Psoas muscle (tissue), 8 donors: ENCODE results near the gene KLHL29. TPM values are rescaled to one million over a fixed set of nuclear protein-coding genes. Genes with fewer than 3 reads are reported as not detected.

Experiments
- ATAC-seq, 4 donors: fragments of 200-7000 bp; cut with Tn5 transposase; one replicate each; pipeline ENCODE4 v1.9.1; 2020; ENCODE audit warnings: moderate library complexity in 3 of 4, mild to moderate bottlenecking in 2 of 4
- DNase-seq, 2 donors: peaks; one replicate each; pipeline ENCODE4 v3.0.0-alpha.2; 2020
- H3K27ac ChIP-seq: fragments of 200-600 bp; one replicate; pipeline ENCODE4 v1.8.0; 2022
- H3K27me3 ChIP-seq, 3 donors: fragments of 200-600 bp in 1 of 3; one replicate each; pipeline versions ENCODE4 v1.6.1 to v1.8.0; 2013 to 2022; ENCODE audit warnings: low read length in 2 of 3, mild to moderate bottlenecking in 2 of 3, moderate library complexity in 1 of 3; ENCODE audit not compliant: insufficient read depth in 3 of 3
- H3K36me3 ChIP-seq, 2 donors: fragments of 200-600 bp in 1 of 2; one replicate each; pipeline versions ENCODE4 v1.6.1 to v1.8.0; 2013 to 2022; ENCODE audit warnings: low read depth in 1 of 2, mild to moderate bottlenecking in 1 of 2, moderate library complexity in 1 of 2; ENCODE audit not compliant: insufficient read depth in 1 of 2
- H3K4me1 ChIP-seq: fragments of 200-600 bp; one replicate; pipeline ENCODE4 v1.8.0; 2022
- H3K4me3 ChIP-seq: fragments of 200-600 bp; one replicate; pipeline ENCODE4 v1.8.0; 2022; ENCODE audit warnings: mild to moderate bottlenecking
- H3K9me3 ChIP-seq: fragments of 200-600 bp; one replicate; pipeline ENCODE4 v1.8.0; 2022
- CTCF ChIP-seq: fragments of 200-600 bp; IDR thresholded peaks from one replicate; pipeline ENCODE4 v1.8.0; 2022; ENCODE audit warnings: antibody characterized with exemption
- WGBS, 3 donors: extraction: QIAGEN DNeasy Blood & Tissue Kit; methylation state at CpG; one replicate each; pipeline versions ENCODE4 v1.1.6 to v1.1.7; 2013; 5-methylcytosine and 5-hydroxymethylcytosine counted together
- intact Hi-C, 2 donors: fragments of 100-400 bp; cut with DNase I; formaldehyde crosslinking; loops; one replicate each; pipeline versions ENCODE4 v1.11.0 to v1.14.2; 2022
- polyA plus RNA-seq, 3 donors: library from polyadenylated mRNA; stranded (reverse); fragments of 200-250 nt; gene quantifications; one replicate each; pipeline ENCODE4 v1.2.3, GENCODE V29; 2013
- total RNA-seq, 4 donors: library from RNA; stranded (reverse); fragmentation: NEBNext Ultra II Directional in 2 of 4; extraction: Animal tissue kit (Norgen Biotek cat#: 25700) in 2 of 4; gene quantifications; one replicate each; pipeline versions ENCODE4 v1.2.1 to v1.2.4, GENCODE V29; 2021 to 2023
- donor health status: healthy with polysubstance abuse.
- donor health status: DM: no; HTN: no; CAD: no; lungs with moderate emphysema.
- donor health status: Bipolar disorder and iron deficiency.
- donor health status: healthy.
- donor health status: DM: yes; HTN: yes; CAD: no.
- donor health status: DM: no; HTN: no; CAD: no.
- donor health status: DM: no; HTN: no; CAD: no.
- donor health status: DM: yes; HTN: yes; CAD: no.

Gene KLHL29
- total and polyA plus RNA-seq, 7 donors, result 4.4 to 14.1 (median 6.8) TPM

GRCh38 chr2:23630961-23631360 is 246.0 kb downstream of the KLHL29 start:
- intact Hi-C loops, result no loop called here
- WGBS, 3 donors, result 82 to 91% (median 88%) methylated on average over 7 of the region's 7 CpGs

DNA sequence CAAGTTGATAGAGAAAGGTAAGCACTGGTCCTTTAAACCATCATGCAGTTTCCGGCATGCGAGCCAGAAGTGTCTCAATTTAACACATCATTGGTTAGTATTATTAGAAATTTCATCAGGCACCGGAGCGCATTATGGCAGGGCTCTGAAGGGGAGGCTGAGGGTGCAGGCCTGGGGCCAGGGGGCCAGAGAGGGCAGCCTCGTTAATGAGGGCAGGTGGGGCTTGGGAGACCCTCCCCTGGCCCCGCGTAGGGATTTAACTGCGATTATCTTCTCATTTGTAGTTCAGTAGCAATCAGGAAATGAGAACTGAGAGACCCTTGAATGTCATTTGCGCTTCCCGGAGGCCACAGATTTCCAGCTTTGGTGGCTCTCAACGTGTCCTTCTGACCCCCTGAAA is 246.4 kb downstream of the KLHL29 start:
- intact Hi-C loops, result no loop called here
- Histone ChIP-seq H3K4me1 (no peaks in the 10 kb centered on the region), H3K4me3 (no peak overlapping the region), H3K27me3 (no peaks in the 10 kb centered on the region), H3K9me3 (no peaks in the 10 kb centered on the region), H3K27ac (no peak overlapping the region), H3K36me3 (no peaks in the 10 kb centered on the region)
- no peak for TF ChIP-seq CTCF
- no peak for DNase-seq
- no peak for ATAC-seq
- WGBS, 3 donors, result 65 to 80% (median 79%) methylated on average over 11 of the region's 11 CpGs

More at GRCh38 chr2:23630961-23631360, 246.0 kb downstream of the KLHL29 start:
- no peak overlapping the region for H3K27ac ChIP-seq
- H3K4me1 ChIP-seq, result no peaks in the 10 kb centered on the region
- H3K36me3 ChIP-seq, result no peaks in the 10 kb centered on the region
- H3K9me3 ChIP-seq, result no peaks in the 10 kb centered on the region
- peak in 1 of 4 donors; percentile 15 for ATAC-seq
- no peak overlapping the region for H3K4me3 ChIP-seq
- H3K27me3 ChIP-seq, result no peaks in the 10 kb centered on the region
- TF ChIP-seq CTCF, result no peak
- peak in 1 of 2 donors; percentile 34 for DNase-seq

DNA sequence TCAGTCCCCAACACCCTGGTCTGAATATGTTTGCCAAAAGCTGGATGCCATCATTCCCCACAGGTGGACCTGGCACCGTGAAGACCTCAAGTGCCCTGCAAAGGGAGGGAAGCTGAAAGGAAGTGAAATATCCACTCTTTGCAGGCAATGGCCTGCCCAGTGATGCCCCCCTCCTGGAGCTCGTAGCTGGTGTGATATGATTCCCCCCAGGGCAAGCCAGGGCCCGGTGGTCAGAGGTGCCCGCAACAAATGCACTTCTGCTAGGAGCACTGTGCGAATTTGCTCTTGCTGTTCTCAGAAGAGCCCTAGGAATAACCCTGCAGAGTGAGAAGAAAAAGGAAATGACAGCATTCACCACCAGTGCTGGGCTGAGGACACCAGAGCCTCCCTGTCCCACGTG is 247.4 kb downstream of the KLHL29 start:
- H3K9me3 ChIP-seq, result no peaks in the 10 kb centered on the region
- DNase-seq (peak in 1 of 2 donors; percentile 30), ATAC-seq (no peak)
- TF ChIP-seq CTCF, result no peak
- no peaks in the 10 kb centered on the region for H3K27me3 ChIP-seq
- no peaks in the 10 kb centered on the region for H3K36me3 ChIP-seq
- intact Hi-C loops, result no loop called here
- H3K4me3 ChIP-seq, result no peak overlapping the region
- no peak overlapping the region for H3K27ac ChIP-seq
- peaks cover 6% of the 10 kb centered on the region for H3K4me1 ChIP-seq
- WGBS, 3 donors, result 65 to 77% (median 74%) methylated on average over 6 of the region's 6 CpGs

GRCh38 chr2:23632831-23633395 is 247.9 kb downstream of the KLHL29 start:
- intact Hi-C loops, result no loop called here
- no peak for ATAC-seq

More at GRCh38 chr2:23632831-23633395, 247.9 kb downstream of the KLHL29 start:
- whole genome bisulfite sequencing, 3 donors, result 96 to 97% (median 97%) methylated on average over 5 of the region's 5 CpGs
- H3K4me3 ChIP-seq, result no peak overlapping the region
- no peaks in the 10 kb centered on the region for H3K9me3 ChIP-seq
- peaks cover 6% of the 10 kb centered on the region for H3K4me1 ChIP-seq
- H3K27me3 ChIP-seq, result no peaks in the 10 kb centered on the region
- peak in 1 of 2 donors; percentile 23 for DNase-seq
- H3K36me3 ChIP-seq, result no peaks in the 10 kb centered on the region
- TF ChIP-seq CTCF, result no peak
- no peak overlapping the region for H3K27ac ChIP-seq
